HFFc6 (cell line): ENCODE measurements around the gene TBC1D2B. TPM values are rescaled to one million over a fixed set of nuclear protein-coding genes. Genes with fewer than 3 reads are reported as not detected.

Experiments
- DNase-seq: peaks from one replicate; pipeline ENCODE4 v3.0.0-alpha.2; 2018
- H3K27ac Mint-ChIP-seq: 2 replicates; pipeline ENCODE4 v1.8.0; 2020; ENCODE audit warnings: mild to moderate bottlenecking, mixed read lengths
- H3K27me3 Mint-ChIP-seq: 2 replicates; pipeline ENCODE4 v1.8.0; 2021; ENCODE audit warnings: mild to moderate bottlenecking, moderate library complexity, mixed read lengths; ENCODE audit not compliant: insufficient read depth
- H3K36me3 Mint-ChIP-seq: 2 replicates; pipeline ENCODE4 v1.8.0; 2021; ENCODE audit warnings: low read depth, mixed read lengths
- H3K4me1 Mint-ChIP-seq: 2 replicates; pipeline ENCODE4 v1.8.0; 2020; ENCODE audit warnings: low read depth, mixed read lengths
- H3K4me3 Mint-ChIP-seq: 2 replicates; pipeline ENCODE4 v1.8.0; 2020; ENCODE audit warnings: mild to moderate bottlenecking, moderate library complexity, mixed read lengths
- H3K9me3 Mint-ChIP-seq: 2 replicates; pipeline ENCODE4 v1.8.0; 2020; ENCODE audit warnings: mild to moderate bottlenecking, mixed read lengths
- total RNA-seq, 6 experiments: library from RNA; stranded (reverse); fragmentation: NEBNext Ultra II Directional; extraction: Animal tissue kit (Norgen Biotek cat#: 25700); gene quantifications; 2 replicates in 1 of 6; 3 replicates in 5 of 6; pipeline ENCODE4 v1.2.3, GENCODE V29; 2021
- TF ChIP-seq, protein P1 (sequence below): fragments of 200-600 bp; sonication (generic); IDR thresholded peaks from 2 replicates; pipeline ENCODE4 v1.5.0; 2021; ENCODE audit warnings: antibody characterized with exemption, mild to moderate bottlenecking

The TBC1D2B gene
- total RNA-seq, 6 experiments from 2014 or later = 34.1 to 42.5 (median 38.0) TPM

GRCh38 chr15:78064544-78064943 is 13.0 kb downstream of the TBC1D2B start:
- Mint-ChIP-seq H3K27me3 (no peaks in the 10 kb centered on the region; the same call in 1 of the 2 replicates), H3K4me1 (peaks cover 8% of the 10 kb centered on the region), H3K27ac (no peak overlapping the region), H3K9me3 (no peaks in the 10 kb centered on the region), H3K36me3 (no peaks in the 10 kb centered on the region), H3K4me3 (no peak overlapping the region)
- TF ChIP-seq, protein P1, sequence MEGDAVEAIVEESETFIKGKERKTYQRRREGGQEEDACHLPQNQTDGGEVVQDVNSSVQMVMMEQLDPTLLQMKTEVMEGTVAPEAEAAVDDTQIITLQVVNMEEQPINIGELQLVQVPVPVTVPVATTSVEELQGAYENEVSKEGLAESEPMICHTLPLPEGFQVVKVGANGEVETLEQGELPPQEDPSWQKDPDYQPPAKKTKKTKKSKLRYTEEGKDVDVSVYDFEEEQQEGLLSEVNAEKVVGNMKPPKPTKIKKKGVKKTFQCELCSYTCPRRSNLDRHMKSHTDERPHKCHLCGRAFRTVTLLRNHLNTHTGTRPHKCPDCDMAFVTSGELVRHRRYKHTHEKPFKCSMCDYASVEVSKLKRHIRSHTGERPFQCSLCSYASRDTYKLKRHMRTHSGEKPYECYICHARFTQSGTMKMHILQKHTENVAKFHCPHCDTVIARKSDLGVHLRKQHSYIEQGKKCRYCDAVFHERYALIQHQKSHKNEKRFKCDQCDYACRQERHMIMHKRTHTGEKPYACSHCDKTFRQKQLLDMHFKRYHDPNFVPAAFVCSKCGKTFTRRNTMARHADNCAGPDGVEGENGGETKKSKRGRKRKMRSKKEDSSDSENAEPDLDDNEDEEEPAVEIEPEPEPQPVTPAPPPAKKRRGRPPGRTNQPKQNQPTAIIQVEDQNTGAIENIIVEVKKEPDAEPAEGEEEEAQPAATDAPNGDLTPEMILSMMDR = no peak
- DNase-seq = no peak

DNA sequence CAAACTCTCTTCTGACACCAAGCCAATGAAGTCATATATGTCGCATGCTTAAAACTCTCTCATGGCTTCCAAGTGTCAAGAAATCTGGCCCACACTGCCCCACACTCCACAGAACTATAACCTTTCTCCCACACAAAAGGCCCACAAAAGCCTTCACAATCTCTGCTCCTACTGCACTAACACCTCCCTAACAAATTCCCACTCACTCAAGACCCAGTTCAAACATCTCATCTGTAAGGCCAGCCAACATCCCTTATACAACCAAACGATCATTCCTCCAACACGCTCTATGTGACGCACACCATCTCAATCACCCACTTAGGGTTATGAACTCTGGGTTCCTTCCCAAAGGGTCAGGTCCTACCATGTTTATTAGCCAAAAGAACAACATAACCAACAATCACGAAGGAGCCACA is 13.5 kb downstream of the TBC1D2B start:
- Mint-ChIP-seq H3K4me1 (peaks cover 14% of the 10 kb centered on the region), H3K27me3 (no peaks in the 10 kb centered on the region; the same call in 1 of the 2 replicates), H3K36me3 (peaks cover 2% of the 10 kb centered on the region), H3K27ac (no peak overlapping the region), H3K4me3 (no peak overlapping the region), H3K9me3 (no peaks in the 10 kb centered on the region)
- no peak for DNase-seq
- TF ChIP-seq, protein P1 = no peak

- Mint-ChIP-seq H3K4me3 (no peak overlapping the region), H3K4me1 (peaks cover 21% of the 10 kb centered on the region), H3K27ac (no peak overlapping the region), H3K9me3 (no peaks in the 10 kb centered on the region), H3K27me3 (no peaks in the 10 kb centered on the region; the same call in none of the 2 replicates), H3K36me3 (peaks cover 4% of the 10 kb centered on the region)
- TF ChIP-seq, protein P1 = no peak
- DNase-seq = no peak
These were observed 14.3 kb downstream of the TBC1D2B start for GRCh38 chr15:78063217-78063616.

GRCh38 chr15:78061963-78062427 is 15.5 kb downstream of the TBC1D2B start:
- H3K9me3 Mint-ChIP-seq = no peaks in the 10 kb centered on the region
- peaks cover 34% of the 10 kb centered on the region for H3K4me1 Mint-ChIP-seq
- peak overlapping the region; percentile 90 for H3K27ac Mint-ChIP-seq
- TF ChIP-seq, protein P1 = no peak
- no peaks in the 10 kb centered on the region; the same call in none of the 2 replicates for H3K27me3 Mint-ChIP-seq
- H3K4me3 Mint-ChIP-seq = peak overlapping the region; percentile 87
- H3K36me3 Mint-ChIP-seq = peaks cover 4% of the 10 kb centered on the region
- peak; percentile 39 for DNase-seq

GRCh38 chr15:78060232-78060631 is 17.3 kb downstream of the TBC1D2B start:
- Mint-ChIP-seq H3K36me3 (peaks cover 4% of the 10 kb centered on the region), H3K9me3 (no peaks in the 10 kb centered on the region), H3K4me3 (no peak overlapping the region), H3K27ac (no peak overlapping the region), H3K4me1 (peaks cover 51% of the 10 kb centered on the region), H3K27me3 (no peaks in the 10 kb centered on the region; the same call in none of the 2 replicates)
- TF ChIP-seq, protein P1 = no peak
- DNase-seq = no peak
